Right cardiac atrium (tissue), 5 donors: ENCODE data around the gene RABGGTA. TPM values are rescaled to one million over a fixed set of nuclear protein-coding genes. Genes with fewer than 3 reads are reported as not detected.

Experiments
- ATAC-seq, 2 donors: fragments of 200-7000 bp; cut with Tn5 transposase; one replicate each; pipeline versions ENCODE4 v1.8.0 to v1.9.1; 2020; ENCODE audit warnings: moderate library complexity in 2 of 2, mild to moderate bottlenecking in 1 of 2
- DNase-seq, 3 donors: peaks; one replicate each; pipeline ENCODE4 v3.0.0-alpha.2; 2020
- H3K27ac ChIP-seq: one replicate; pipeline ENCODE4 v1.5.1; 2013; ENCODE audit warnings: mild to moderate bottlenecking, low read length, control low read depth, moderate library complexity
- H3K27me3 ChIP-seq: one replicate; pipeline ENCODE4 v1.6.1; 2013; ENCODE audit not compliant: control insufficient read depth, insufficient read depth
- H3K4me1 ChIP-seq: one replicate; pipeline ENCODE4 v1.6.1; 2013; ENCODE audit warnings: low read length; ENCODE audit not compliant: control insufficient read depth, insufficient read depth
- H3K4me3 ChIP-seq: one replicate; pipeline ENCODE4 v1.5.1; 2013; ENCODE audit warnings: low read length, control low read depth
- H3K9me3 ChIP-seq: one replicate; pipeline ENCODE4 v1.6.1; 2013; ENCODE audit warnings: low read length; ENCODE audit not compliant: control insufficient read depth
- WGBS: extraction: QIAGEN DNeasy Blood & Tissue Kit; methylation state at CpG from one replicate; pipeline ENCODE4 v1.1.7; 2013; 5-methylcytosine and 5-hydroxymethylcytosine counted together
- intact Hi-C, 4 donors: fragments of 100-400 bp; cut with DNase I; formaldehyde crosslinking; loops; one replicate each; pipeline versions ENCODE4 v1.11.0 to v1.14.0; 2022 to 2023
- polyA plus RNA-seq: library from polyadenylated mRNA; stranded (reverse); fragments of 200-250 nt; gene quantifications from one replicate; pipeline ENCODE4 v1.2.3, GENCODE V29; 2013
- total RNA-seq, 4 donors: library from RNA; stranded (reverse); fragmentation: NEBNext Ultra II Directional; extraction: Animal tissue kit (Norgen Biotek cat#: 25700); gene quantifications; one replicate each; pipeline ENCODE4 v1.2.1, GENCODE V29; 2021
- donor health status: healthy with polysubstance abuse.
- donor health status: DM: no; HTN: yes; CAD: no.
- donor health status: DM: no; HTN: no; CAD: no.
- donor health status: DM: no; HTN: yes; CAD: no; lungs with severe emphysema.
- donor health status: DM: yes; HTN: yes; CAD: no.

Gene RABGGTA
- total and polyA plus RNA-seq, 5 donors, result 18.1 to 21.4 (median 20.7) TPM

GRCh38 chr14:24311837-24312615, 40.6 kb upstream of the RABGGTA start:
- Histone ChIP-seq H3K27ac (peak overlapping the region; percentile 10), H3K4me3 (peak overlapping the region; percentile 45), H3K4me1 (peaks cover 7% of the 10 kb centered on the region), H3K27me3 (no peaks in the 10 kb centered on the region), H3K9me3 (no peaks in the 10 kb centered on the region)
- peak in 1 of 3 donors; percentile 21 for DNase-seq
- ATAC-seq, result no peak
- 81% methylated on average over 1 of the region's 1 CpG for WGBS
- intact Hi-C loops, result no loop called here

DNA sequence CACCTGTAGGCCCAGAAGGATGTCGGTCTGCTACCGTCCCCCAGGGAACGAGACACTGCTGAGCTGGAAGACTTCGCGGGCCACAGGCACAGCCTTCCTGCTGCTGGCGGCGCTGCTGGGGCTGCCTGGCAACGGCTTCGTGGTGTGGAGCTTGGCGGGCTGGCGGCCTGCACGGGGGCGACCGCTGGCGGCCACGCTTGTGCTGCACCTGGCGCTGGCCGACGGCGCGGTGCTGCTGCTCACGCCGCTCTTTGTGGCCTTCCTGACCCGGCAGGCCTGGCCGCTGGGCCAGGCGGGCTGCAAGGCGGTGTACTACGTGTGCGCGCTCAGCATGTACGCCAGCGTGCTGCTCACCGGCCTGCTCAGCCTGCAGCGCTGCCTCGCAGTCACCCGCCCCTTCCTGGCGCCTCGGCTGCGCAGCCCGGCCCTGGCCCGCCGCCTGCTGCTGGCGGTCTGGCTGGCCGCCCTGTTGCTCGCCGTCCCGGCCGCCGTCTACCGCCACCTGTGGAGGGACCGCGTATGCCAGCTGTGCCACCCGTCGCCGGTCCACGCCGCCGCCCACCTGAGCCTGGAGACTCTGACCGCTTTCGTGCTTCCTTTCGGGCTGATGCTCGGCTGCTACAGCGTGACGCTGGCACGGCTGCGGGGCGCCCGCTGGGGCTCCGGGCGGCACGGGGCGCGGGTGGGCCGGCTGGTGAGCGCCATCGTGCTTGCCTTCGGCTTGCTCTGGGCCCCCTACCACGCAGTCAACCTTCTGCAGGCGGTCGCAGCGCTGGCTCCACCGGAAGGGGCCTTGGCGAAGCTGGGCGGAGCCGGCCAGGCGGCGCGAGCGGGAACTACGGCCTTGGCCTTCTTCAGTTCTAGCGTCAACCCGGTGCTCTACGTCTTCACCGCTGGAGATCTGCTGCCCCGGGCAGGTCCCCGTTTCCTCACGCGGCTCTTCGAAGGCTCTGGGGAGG, 39.5 kb upstream of the RABGGTA start, which contains the start of gene LTB4R:
Gene LTB4R, plus strand, starts transcription at position 857 of the 959 bp plus-strand sequence. CDS start 4,150 bp downstream, outside the sequence.
- ATAC-seq (peak; percentile 85 to 87), DNase-seq (peak; percentile 81 to 92 (median 92))
- WGBS, result 7% methylated on average over 99 of the region's 99 CpGs
- intact Hi-C loops, result no loop called here
- H3K4me3 ChIP-seq, result peak within 1 kb of the TSS; percentile 45
- H3K4me1 ChIP-seq, result peaks cover 6% of the 10 kb centered on the region
- H3K9me3 ChIP-seq, result no peaks in the 10 kb centered on the region
- H3K27me3 ChIP-seq, result no peaks in the 10 kb centered on the region
- H3K27ac ChIP-seq, result peak within 1 kb of the TSS; percentile 10

GRCh38 chr14:24310265-24310645, 38.9 kb upstream of the RABGGTA start:
- Histone ChIP-seq H3K4me3 (peak overlapping the region; percentile 45), H3K27me3 (no peaks in the 10 kb centered on the region), H3K4me1 (peaks cover 6% of the 10 kb centered on the region), H3K27ac (peak overlapping the region; percentile 10), H3K9me3 (no peaks in the 10 kb centered on the region)
- no peak for ATAC-seq
- peak in 1 of 3 donors; percentile 58 for DNase-seq
- WGBS, result 18% methylated on average over 5 of the region's 5 CpGs
- intact Hi-C loops, result no loop called here

DNA sequence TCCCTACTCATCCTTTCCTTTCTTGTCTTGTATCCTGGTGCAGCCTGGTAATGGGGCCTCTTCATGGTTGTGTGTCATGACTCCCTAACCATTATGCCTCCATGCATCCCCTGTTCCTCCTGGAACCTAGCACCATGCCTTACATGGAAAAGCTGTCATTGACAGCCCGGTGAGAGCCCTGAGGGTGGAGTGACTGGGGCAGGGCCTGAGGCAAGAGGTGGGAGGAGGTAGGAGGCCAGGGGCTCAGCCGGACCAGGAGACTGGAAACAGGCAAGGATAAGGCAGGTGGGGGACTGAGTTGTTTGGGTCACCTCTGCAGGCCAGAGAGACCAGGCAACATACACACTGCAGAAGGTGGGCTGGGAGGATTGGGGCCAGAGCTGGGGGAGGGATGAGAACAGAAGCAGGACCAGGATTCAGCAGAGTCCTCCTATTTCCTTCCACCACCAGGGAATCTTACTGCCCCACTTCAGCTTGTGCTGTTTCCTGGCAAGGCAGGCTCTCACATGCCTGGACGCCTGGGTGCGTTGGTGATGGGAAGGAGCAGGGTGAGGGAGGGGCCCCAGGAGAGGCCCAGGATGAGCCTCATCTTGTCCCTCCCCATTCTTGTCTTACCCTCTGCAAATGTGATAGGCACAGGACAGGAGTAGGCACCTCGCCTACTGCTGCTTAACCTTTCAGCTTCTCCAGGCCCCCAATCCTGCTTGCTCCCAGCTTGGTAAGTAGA, 38.3 kb upstream of the RABGGTA start, which contains the start of gene LTB4R2:
Gene LTB4R2, plus strand, starts transcription at position 603 of the 727 bp plus-strand sequence. CDS start 525 bp downstream, outside the sequence.
- DNase-seq (peak in 1 of 3 donors; percentile 48), ATAC-seq (no peak)
- H3K4me3 ChIP-seq, result peak within 1 kb of the TSS; percentile 45
- H3K4me1 ChIP-seq, result peaks cover 6% of the 10 kb centered on the region
- no peaks in the 10 kb centered on the region for H3K27me3 ChIP-seq
- no peaks in the 10 kb centered on the region for H3K9me3 ChIP-seq
- WGBS, result 63% methylated on average over 5 of the region's 5 CpGs
- intact Hi-C loops, result no loop called here
- H3K27ac ChIP-seq, result peak within 1 kb of the TSS; percentile 10

GRCh38 chr14:24308342-24309124, 37.1 kb upstream of the RABGGTA start:
- 75% methylated on average over 7 of the region's 7 CpGs for WGBS
- peaks cover 6% of the 10 kb centered on the region for H3K4me1 ChIP-seq

DNA sequence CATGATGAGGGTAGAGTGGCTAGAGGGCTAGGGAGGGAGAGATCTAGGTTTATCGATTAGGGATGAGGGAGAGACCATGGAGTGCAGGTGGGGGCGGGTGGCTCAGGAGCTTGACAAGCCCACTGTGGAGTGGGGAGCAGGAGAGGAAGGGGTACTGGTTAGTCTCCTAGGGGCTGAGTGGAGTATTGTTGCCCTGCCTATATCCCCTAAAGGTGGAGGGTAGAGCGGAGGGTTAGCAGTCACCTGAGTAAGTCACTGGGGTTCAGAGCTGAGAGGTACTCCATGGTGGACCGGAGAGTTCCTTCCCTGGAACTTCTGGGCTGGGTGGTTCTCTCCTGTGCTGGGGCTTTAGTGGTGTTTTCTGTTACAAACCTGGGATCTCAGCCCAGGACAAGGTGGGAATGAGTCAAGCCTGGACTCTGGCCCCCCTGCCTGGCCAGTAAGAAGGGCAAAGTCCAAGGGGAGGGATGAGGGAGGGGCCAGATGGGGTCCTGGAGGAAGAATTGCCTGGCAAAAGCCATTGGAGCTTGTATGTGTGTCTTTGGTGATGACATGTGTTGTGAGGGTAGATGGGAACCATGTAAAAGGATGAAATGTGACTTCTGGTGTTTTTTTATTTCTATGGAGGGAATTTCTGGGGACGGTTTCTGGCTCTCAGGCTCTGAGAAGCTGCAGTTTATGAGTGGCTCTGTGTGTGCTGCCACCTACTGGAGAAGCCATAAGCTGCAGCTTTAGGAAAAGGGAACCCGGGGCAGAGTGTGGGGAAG, 36.4 kb upstream of the RABGGTA start, which contains the start of gene CIDEB:
Gene CIDEB, minus strand, starts transcription at position 403 of the 767 bp plus-strand sequence. Its CDS starts 119 bp downstream, at position 284.
- H3K4me1 ChIP-seq, result peaks cover 6% of the 10 kb centered on the region
- DNase-seq, result peak in 2 of 3 donors; percentile 64 to 77
- H3K4me3 ChIP-seq, result no peak within 1 kb of the TSS
- no peaks in the 10 kb centered on the region for H3K9me3 ChIP-seq
- H3K27ac ChIP-seq, result no peak within 1 kb of the TSS
- 60% methylated on average over 6 of the region's 6 CpGs for WGBS
- intact Hi-C loops, result no loop called here
- H3K27me3 ChIP-seq, result no peaks in the 10 kb centered on the region
- ATAC-seq, result no peak

More at GRCh38 chr14:24308342-24309124, 37.1 kb upstream of the RABGGTA start:
- intact Hi-C loops, result no loop called here
- H3K27me3 ChIP-seq, result no peaks in the 10 kb centered on the region
- DNase-seq, result peak in 1 of 3 donors; percentile 9
- ATAC-seq, result no peak
- H3K4me3 ChIP-seq, result no peak overlapping the region
- no peak overlapping the region for H3K27ac ChIP-seq
- no peaks in the 10 kb centered on the region for H3K9me3 ChIP-seq

DNA sequence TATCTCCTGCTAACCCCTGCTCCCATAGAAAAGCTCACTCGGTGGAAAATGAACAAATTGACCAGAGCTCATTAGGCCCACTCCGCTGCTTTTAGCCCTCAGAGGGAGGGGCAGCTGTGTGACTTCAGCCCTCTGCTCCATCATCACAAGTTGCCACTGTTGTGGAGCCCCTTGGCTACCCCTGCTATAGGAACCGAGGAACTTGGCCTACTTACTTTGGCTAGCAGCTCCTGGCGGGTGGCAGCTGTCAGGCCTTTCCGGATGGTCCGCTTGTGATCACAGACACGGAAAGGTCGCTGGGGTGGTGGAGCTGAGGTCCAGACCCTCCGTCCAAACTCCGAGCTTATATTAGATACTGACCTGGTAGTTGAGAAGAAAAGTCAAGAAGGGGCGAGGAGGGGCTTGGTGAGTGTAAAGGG, 35.8 kb upstream of the RABGGTA start:
- no peaks in the 10 kb centered on the region for H3K9me3 ChIP-seq
- WGBS, result 81% methylated on average over 11 of the region's 11 CpGs
- ATAC-seq (no peak), DNase-seq (peak in 1 of 3 donors; percentile 44)
- intact Hi-C loops, result no loop called here
- no peak overlapping the region for H3K27ac ChIP-seq
- H3K4me1 ChIP-seq, result peaks cover 6% of the 10 kb centered on the region
- no peak overlapping the region for H3K4me3 ChIP-seq
- no peaks in the 10 kb centered on the region for H3K27me3 ChIP-seq

- WGBS, result 96% methylated on average over 11 of the region's 11 CpGs
- ATAC-seq, result no peak
- no peak overlapping the region for H3K27ac ChIP-seq
- H3K27me3 ChIP-seq, result no peaks in the 10 kb centered on the region
- no peak overlapping the region for H3K4me3 ChIP-seq
- intact Hi-C loops, result no loop called here
- peaks cover 7% of the 10 kb centered on the region for H3K4me1 ChIP-seq
- peak in 1 of 3 donors; percentile 17 for DNase-seq
- no peaks in the 10 kb centered on the region for H3K9me3 ChIP-seq
Measured at GRCh38 chr14:24304019-24304387, 32.6 kb upstream of the RABGGTA start.

DNA sequence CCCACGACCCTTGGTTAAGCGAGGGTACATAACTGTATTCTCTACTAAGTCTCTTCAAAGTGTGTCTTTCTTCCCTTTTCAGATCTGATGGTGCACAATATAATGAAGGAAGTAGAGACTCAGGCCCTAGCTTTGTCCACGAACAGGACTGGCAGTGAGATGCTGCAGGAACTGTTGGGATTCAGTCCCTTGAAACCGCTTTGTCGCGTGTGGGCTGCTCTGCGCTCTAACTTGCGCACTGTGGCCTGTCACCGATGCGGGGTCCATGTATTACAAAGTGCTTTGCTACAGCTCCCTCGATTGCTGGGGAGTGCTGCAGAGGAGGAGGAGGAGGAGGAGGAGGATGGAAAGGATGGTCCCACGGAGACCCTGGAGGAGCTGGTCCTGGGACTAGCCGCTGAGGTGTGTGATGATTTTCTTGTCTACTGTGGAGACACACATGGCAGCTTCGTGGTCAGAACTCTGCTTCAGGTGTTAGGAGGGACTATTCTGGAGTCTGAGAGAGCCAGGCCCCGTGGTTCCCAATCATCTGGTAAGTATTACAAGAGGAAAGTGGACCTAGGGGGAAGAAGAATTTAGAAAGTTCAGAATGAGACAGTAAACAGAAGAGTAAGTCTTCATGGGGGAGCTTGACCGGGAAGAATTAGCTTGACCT, 29.1 kb upstream of the RABGGTA start:
- WGBS, result 27% methylated on average over 16 of the region's 16 CpGs

More for the DNA sequence above, 29.1 kb upstream of the RABGGTA start:
- Histone ChIP-seq H3K4me1 (peaks cover 10% of the 10 kb centered on the region), H3K4me3 (peak overlapping the region; percentile 87), H3K27ac (no peak overlapping the region), H3K27me3 (no peaks in the 10 kb centered on the region), H3K9me3 (no peaks in the 10 kb centered on the region)
- ATAC-seq (no peak), DNase-seq (peak in 1 of 3 donors; percentile 5)
- intact Hi-C loops, result no loop called here
